Lower leg skin (tissue), 4 donors: ENCODE measurements around the gene NPLOC4. TPM values are rescaled to one million over a fixed set of nuclear protein-coding genes. Genes with fewer than 3 reads are reported as not detected.

Experiments used
- DNase-seq, 2 donors: peaks; one replicate each; pipeline ENCODE4 v3.0.0-alpha.2; 2019; ENCODE audit warnings: low spot score in 2 of 2
- H3K4me3 ChIP-seq: fragments of 200-600 bp; sonication (generic); 2 replicates; pipeline ENCODE4 v1.5.1; 2017; ENCODE audit warnings: mild to moderate bottlenecking, low read depth; ENCODE audit not compliant: poor library complexity, severe bottlenecking
- CTCF ChIP-seq, 3 donors: fragments of 450-650 bp; IDR thresholded peaks; one replicate each; pipeline ENCODE4 v1.5.1; 2016; ENCODE audit warnings: antibody characterized with exemption in 3 of 3, mild to moderate bottlenecking in 3 of 3, moderate library complexity in 2 of 3
- POLR2A ChIP-seq, 2 donors: fragments of 450-650 bp; IDR thresholded peaks; one replicate each; pipeline ENCODE4 v1.6.1; 2016 to 2017; ENCODE audit warnings: antibody characterized with exemption in 2 of 2, mild to moderate bottlenecking in 1 of 2, moderate library complexity in 1 of 2
- WGBS, 2 donors: methylation state at CpG; one replicate each; pipeline ENCODE4 v1.1.5; 2018; 5-methylcytosine and 5-hydroxymethylcytosine counted together
- intact Hi-C: fragments of 100-400 bp; cut with DNase I; formaldehyde crosslinking; loops from one replicate; pipeline ENCODE4 v1.15.0; 2023; ENCODE audit warnings: low total_unique reads
- total RNA-seq, 4 donors: library from RNA; depleted of rRNA; stranded (reverse); fragments of >200 nt; gene quantifications; one replicate each; pipeline ENCODE4 v1.1.0, GENCODE V29; 2016

Gene NPLOC4
- total RNA-seq, 4 donors from 2014 or later: 49.3 to 78.7 (median 67.8) TPM

GRCh38 chr17:81540676-81541027 is 96.3 kb downstream of the NPLOC4 start:
- 88 to 93% methylated on average over 6 to 14 of the region's 14 CpGs for WGBS, 2 donors
- H3K4me3 ChIP-seq: no peak overlapping the region
- intact Hi-C loops: no loop called here
- no peak for DNase-seq
- TF ChIP-seq CTCF (IDR thresholded peaks at IDR 0.05): no peak
- TF ChIP-seq POLR2A (IDR thresholded peaks at IDR 0.05): no peak

DNA sequence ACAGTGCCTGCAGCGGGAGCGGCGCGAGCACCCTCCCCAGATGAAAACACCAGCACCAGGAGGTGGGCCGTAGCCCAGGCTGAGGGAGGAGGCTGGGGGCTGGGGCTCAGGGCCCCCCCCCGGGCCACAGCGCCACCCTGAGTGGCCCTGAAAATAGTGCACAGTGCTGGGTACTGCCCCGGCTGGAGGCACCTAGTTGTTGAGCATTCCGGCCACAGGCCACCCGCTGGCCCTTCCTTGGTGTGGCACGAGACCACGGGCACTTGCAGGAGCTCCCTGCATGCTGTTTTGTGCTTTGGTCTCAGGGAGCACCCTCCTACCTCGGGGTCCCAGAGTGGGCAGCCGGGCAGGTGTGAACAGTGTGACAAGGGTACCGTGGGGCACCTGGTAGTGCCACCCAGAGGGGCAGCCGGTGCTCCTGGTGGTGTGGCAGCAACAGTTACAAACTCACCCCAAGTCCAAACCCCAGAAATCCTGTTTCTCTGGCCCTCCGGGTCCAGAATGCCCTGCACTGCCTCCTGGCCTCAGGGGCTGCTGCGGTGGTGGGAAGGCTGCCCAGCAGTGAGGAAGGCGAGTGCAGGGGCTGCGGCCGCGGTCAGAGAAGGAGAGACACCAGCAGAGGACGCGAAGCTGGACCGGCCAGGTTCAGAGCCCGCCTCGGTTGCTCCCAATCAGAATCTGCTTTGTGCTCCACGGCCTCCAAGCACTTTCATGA is 96.8 kb downstream of the NPLOC4 start:
- no peak overlapping the region for H3K4me3 ChIP-seq
- 95% methylated on average over 19 to 26 of the region's 28 CpGs for whole genome bisulfite sequencing, 2 donors
- TF ChIP-seq CTCF (IDR thresholded peaks at IDR 0.05): no peak
- DNase-seq: no peak
- intact Hi-C loops: no loop called here

GRCh38 chr17:81539571-81539900 is 97.4 kb downstream of the NPLOC4 start:
- H3K4me3 ChIP-seq: no peak overlapping the region
- DNase-seq: no peak
- intact Hi-C loops: no loop called here
- no peak for TF ChIP-seq CTCF (IDR thresholded peaks at IDR 0.05)
- no peak for TF ChIP-seq POLR2A (IDR thresholded peaks at IDR 0.05)
- 78 to 79% methylated on average over 10 of the region's 10 CpGs for WGBS, 2 donors

DNA sequence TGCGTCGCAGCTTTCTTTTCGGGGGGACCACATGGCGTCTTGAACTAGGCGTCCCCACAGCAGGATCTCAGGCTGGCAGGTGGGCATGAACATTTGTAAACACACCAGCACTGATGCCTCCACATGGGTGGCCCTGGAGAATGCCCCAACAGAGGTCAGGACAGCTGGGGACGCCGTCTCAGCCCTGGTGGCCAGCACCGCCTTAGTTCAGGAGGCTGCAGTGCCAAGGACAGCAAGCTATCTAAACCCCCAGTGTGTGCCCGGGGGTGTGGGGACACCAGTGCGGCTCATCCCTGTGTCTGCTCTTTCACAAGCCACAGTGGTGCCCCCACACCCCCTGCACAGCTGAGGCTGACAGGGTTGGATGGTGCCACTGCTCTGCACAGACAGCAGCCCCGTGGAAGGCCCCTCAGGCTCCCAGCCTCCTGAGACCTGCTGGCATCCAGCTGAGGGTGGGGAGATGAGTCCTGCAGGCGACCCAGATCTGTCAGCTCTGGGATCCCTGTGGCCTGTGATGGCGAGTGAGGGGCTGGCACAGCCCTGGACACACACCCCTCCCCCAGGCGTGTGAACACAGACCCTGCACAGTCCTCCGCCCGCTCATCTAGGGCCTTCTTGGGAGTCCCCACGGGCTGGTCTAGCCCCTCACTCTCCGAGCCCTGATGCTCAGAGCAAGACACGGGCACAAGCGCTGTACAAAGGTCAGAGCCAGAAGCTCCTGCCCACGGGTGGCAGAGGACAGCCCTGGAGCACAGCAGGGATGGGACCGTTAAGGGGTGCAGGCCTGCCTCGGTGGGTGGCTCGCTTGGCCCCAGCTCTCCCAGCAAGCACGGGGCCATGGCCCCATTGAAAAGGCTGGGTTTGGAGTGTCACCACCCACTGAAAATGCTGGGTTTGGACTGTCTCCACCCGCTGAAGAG is 98.0 kb downstream of the NPLOC4 start:
- TF ChIP-seq POLR2A (IDR thresholded peaks at IDR 0.05): no peak
- no peak for TF ChIP-seq CTCF (IDR thresholded peaks at IDR 0.05)
- intact Hi-C loops: no loop called here
- H3K4me3 ChIP-seq: no peak overlapping the region
- 82 to 87% methylated on average over 16 to 21 of the region's 26 CpGs for WGBS, 2 donors
- DNase-seq: no peak

DNA sequence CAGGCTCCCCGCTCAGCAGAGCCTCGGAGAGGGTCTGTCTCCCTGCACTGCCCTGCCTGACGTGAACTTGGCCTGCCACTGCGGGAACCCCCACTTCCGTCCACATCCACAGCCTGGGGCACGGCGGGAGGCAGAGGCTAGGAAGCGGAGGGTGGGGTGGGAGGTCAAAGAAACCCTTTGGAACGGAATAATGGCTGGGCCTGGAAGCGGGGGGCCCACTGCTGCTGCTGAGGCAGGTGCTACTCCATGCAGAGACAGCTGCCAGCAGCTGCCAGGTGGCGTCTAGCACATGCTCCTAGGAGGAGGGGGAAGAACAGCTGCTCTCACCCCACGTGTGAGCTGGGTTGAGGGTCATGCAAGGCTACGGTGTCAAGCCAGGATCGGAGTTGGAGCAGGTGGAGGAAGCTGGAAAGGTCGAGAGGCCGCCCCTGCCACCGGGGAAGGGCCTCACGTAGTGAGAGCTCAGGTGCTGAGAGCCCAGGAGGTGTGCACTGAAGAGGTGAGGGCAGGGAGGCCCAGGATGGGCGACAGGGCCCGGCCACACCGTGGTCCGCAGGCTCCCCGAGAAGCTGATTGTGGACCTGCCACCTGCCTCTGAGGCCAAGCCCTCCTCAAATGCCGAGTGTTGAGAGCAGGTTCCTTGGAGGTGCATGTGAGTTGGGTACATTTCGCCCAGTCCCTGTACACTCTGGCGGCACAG is 98.9 kb downstream of the NPLOC4 start:
- no peak for TF ChIP-seq CTCF (IDR thresholded peaks at IDR 0.05)
- intact Hi-C loops: no loop called here
- 68 to 74% methylated on average over 26 of the region's 26 CpGs for WGBS, 2 donors

More for the DNA sequence above, 98.9 kb downstream of the NPLOC4 start:
- no peak for DNase-seq
- no peak overlapping the region for H3K4me3 ChIP-seq
